H1 (cell line): ENCODE measurements around the gene C5orf34. TPM values are rescaled to one million over a fixed set of nuclear protein-coding genes. Genes with fewer than 3 reads are reported as not detected.

Source experiments
- BCL11A ChIP-seq, 2 experiments: IDR thresholded peaks; one replicate each; pipeline ENCODE4 v1.6.1; 2011; ENCODE audit warnings: low read depth in 2 of 2, low read length in 2 of 2, mild to moderate bottlenecking in 2 of 2
- CREB1 ChIP-seq: IDR thresholded peaks from 2 replicates; pipeline ENCODE4 v1.6.1; 2012; ENCODE audit warnings: inconsistent platforms
- NRF1 ChIP-seq: IDR thresholded peaks from 2 replicates; pipeline ENCODE4 v1.6.1; 2011; ENCODE audit warnings: mild to moderate bottlenecking, low read depth, low read length, improper control_type of control experiment
- POLR2A ChIP-seq, 2 experiments: IDR thresholded peaks; 1 replicate in 1 of 2; 2 replicates in 1 of 2; pipeline ENCODE4 v1.6.1; 2011; ENCODE audit warnings: low read depth in 2 of 2, low read length in 2 of 2, mild to moderate bottlenecking in 2 of 2; ENCODE audit errors: control extremely low read depth in 1 of 2
- SIRT6 ChIP-seq: IDR thresholded peaks from one replicate; pipeline ENCODE4 v1.7.1; 2012; ENCODE audit warnings: low read length, inconsistent platforms
- SP1 ChIP-seq: IDR thresholded peaks from 2 replicates; pipeline ENCODE4 v1.6.1; 2011; ENCODE audit warnings: low read depth, low read length
- TCF12 ChIP-seq: IDR thresholded peaks from 2 replicates; pipeline ENCODE4 v1.6.1; 2011; ENCODE audit warnings: low read depth, mild to moderate bottlenecking, low read length
- ZNF274 ChIP-seq: IDR thresholded peaks from 2 replicates; pipeline ENCODE4 v1.7.0; 2012; ENCODE audit warnings: low read length, borderline replicate concordance; ENCODE audit errors: extremely low read depth
- polyA plus RNA-seq, 7 experiments: library from polyadenylated mRNA; depleted of rRNA in 3 of 7; stranded (reverse) in 5 of 7; unstranded in 2 of 7; fragments of >200 nt in 5 of 7; fragments of 200-250 nt in 2 of 7; gene quantifications; 1 replicate in 5 of 7; 2 replicates in 1 of 7; 4 replicates in 1 of 7; pipeline versions ENCODE4 v1.2.1 to v1.2.3, GENCODE V29; 2011 to 2013; ENCODE audit warnings: missing spikeins in 2 of 7, mixed read lengths in 2 of 7
- total RNA-seq: library from RNA; stranded (reverse); fragmentation: NEBNext Ultra II Directional; extraction: Animal tissue kit (Norgen Biotek cat#: 25700); gene quantifications from 2 replicates; pipeline ENCODE4 v1.2.1, GENCODE V29; 2021

C5orf34 gene
- total and polyA plus RNA-seq, 2 of the 8 experiments (the other 6 are each of a cell fraction or from before 2014, with no cell fraction given), result 6.8 to 8.6 TPM

DNA sequence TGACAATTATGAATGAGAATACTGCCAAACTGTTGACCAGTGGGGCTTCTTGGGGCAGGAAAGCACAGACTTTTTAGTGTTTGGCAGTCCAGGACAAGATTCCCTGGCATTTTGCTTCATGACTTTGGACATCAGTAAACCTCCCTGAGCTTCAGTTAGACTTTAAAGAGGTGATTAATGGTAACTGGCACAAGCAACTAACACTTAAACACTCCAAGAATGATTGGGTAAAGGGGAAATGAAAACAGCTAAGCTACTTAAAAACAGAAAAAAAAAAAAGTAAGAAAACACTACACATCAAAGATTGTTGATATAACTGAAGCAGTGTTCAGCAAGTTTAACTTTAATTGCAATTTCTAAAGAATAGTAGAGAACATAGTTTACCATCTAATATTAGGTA is 28.5 kb upstream of the C5orf34 start (continued):
- no peak for TF ChIP-seq NRF1
- no peak for TF ChIP-seq SIRT6
- no peak for TF ChIP-seq TCF12
- TF ChIP-seq BCL11A (IDR thresholded peaks at IDR 0.05; ENCODE audit: low read depth in 2 of 2, low read length in 2 of 2), result no peak
- no peak for TF ChIP-seq SP1
- TF ChIP-seq POLR2A (IDR thresholded peaks at IDR 0.05; ENCODE audit: control extremely low read depth in 1 of 2, low read depth in 2 of 2, low read length in 2 of 2), result no peak
- TF ChIP-seq CREB1, result no peak
- TF ChIP-seq ZNF274, result no peak
